GM23248 (cell line): ENCODE data around the gene PGBD1.

Experiments
- EZH2 ChIP-seq: fragments of 200-600 bp; sonication (generic); IDR thresholded peaks from 2 replicates; pipeline ENCODE4 v1.6.1; 2018; ENCODE audit warnings: antibody characterized with exemption, mild to moderate bottlenecking; ENCODE audit not compliant: insufficient read depth, poor library complexity, severe bottlenecking
- EZH2phosphoT487 ChIP-seq: fragments of 200-600 bp; sonication (generic); IDR thresholded peaks from 2 replicates; pipeline ENCODE4 v1.6.1; 2018; ENCODE audit warnings: antibody characterized with exemption, moderate library complexity, mild to moderate bottlenecking, low read depth; ENCODE audit not compliant: insufficient read depth

GRCh38 chr6:28251661-28252008 is 29.7 kb upstream of the PGBD1 start:
- TF ChIP-seq EZH2 = no peak
- no peak for TF ChIP-seq EZH2phosphoT487
